Testis (tissue), 3 donors: Measurements from ENCODE around the gene CFAP58. TPM values are rescaled to one million over a fixed set of nuclear protein-coding genes. Genes with fewer than 3 reads are reported as not detected.
A peak's percentile ranks its signal among the peaks of the same experiment; 100 is the strongest.

Source experiments
- DNase-seq: peaks from one replicate; pipeline ENCODE4 v3.0.0-alpha.2; 2019
- H3K27ac ChIP-seq, 2 donors: fragments of 200-600 bp; sonication (generic); one replicate each; pipeline ENCODE4 v1.5.1; 2019
- H3K27me3 ChIP-seq: fragments of 200-600 bp; sonication (generic); one replicate; pipeline ENCODE4 v1.5.1; 2019
- H3K36me3 ChIP-seq: fragments of 200-600 bp; sonication (generic); one replicate; pipeline ENCODE4 v1.5.1; 2017; ENCODE audit warnings: low read depth; ENCODE audit errors: missing control alignments
- H3K4me1 ChIP-seq: fragments of 200-600 bp; sonication (generic); one replicate; pipeline ENCODE4 v1.5.1; 2019
- H3K4me3 ChIP-seq, 2 donors: fragments of 200-600 bp; sonication (generic); one replicate each; pipeline ENCODE4 v1.5.1; 2017 to 2019
- H3K9me3 ChIP-seq: fragments of 200-600 bp; sonication (generic); one replicate; pipeline ENCODE4 v1.5.1; 2017
- CTCF ChIP-seq, 3 experiments: fragments of 450-650 bp in 2 of 3; fragments of 200-600 bp in 1 of 3; sonication (generic) in 1 of 3; IDR thresholded peaks; one replicate each; pipeline ENCODE4 v1.5.1; 2016 to 2019; ENCODE audit warnings: antibody characterized with exemption in 3 of 3, mild to moderate bottlenecking in 2 of 3, moderate library complexity in 1 of 3
- POLR2A ChIP-seq: fragments of 450-650 bp; IDR thresholded peaks from one replicate; pipeline ENCODE4 v1.6.1; 2017; ENCODE audit warnings: antibody characterized with exemption, mild to moderate bottlenecking, moderate library complexity
- WGBS, 2 donors: methylation state at CpG; one replicate each; pipeline ENCODE4 v1.1.5; 2018; 5-methylcytosine and 5-hydroxymethylcytosine counted together
- intact Hi-C: fragments of 100-400 bp; cut with DNase I; formaldehyde crosslinking; loops from one replicate; pipeline ENCODE4 v1.15.1; 2023; ENCODE audit warnings: low total_unique reads
- polyA plus RNA-seq: library from polyadenylated mRNA; stranded (reverse); fragments of 350-450 nt; fragmentation: Illumina TruSeq; extraction: RNeasy Lipid Tissue Mini Kit (QIAGEN cat#74804); gene quantifications from one replicate; pipeline ENCODE4 v1.2.3, GENCODE V29; 2014; ENCODE audit warnings: low read depth, low replicate concordance; ENCODE audit not compliant: insufficient read depth
- total RNA-seq, 2 donors: library from RNA; depleted of rRNA; stranded (reverse); fragments of >200 nt; gene quantifications; one replicate each; pipeline ENCODE4 v1.2.3, GENCODE V29; 2016

Gene CFAP58
- total and polyA plus RNA-seq, 3 donors from 2014 or later = 10.1 to 16.3 (median 14.6) TPM

GRCh38 chr10:104334561-104334960 lies 19.1 kb upstream of the CFAP58 start:
- intact Hi-C loops = no loop called here
- WGBS, 2 donors = 88 to 89% methylated on average over 6 of the region's 6 CpGs

GRCh38 chr10:104334965-104335650 lies 18.5 kb upstream of the CFAP58 start:
- no peaks in the 10 kb centered on the region for H3K36me3 ChIP-seq
- H3K27ac ChIP-seq = no peak overlapping the region
- DNase-seq = peak; percentile 7
- 87 to 90% methylated on average over 13 of the region's 13 CpGs for WGBS, 2 donors
- H3K9me3 ChIP-seq = no peaks in the 10 kb centered on the region
- no peak for TF ChIP-seq CTCF (IDR thresholded peaks at IDR 0.05)
- TF ChIP-seq POLR2A = no peak
- no peaks in the 10 kb centered on the region for H3K27me3 ChIP-seq
- peaks cover 55% of the 10 kb centered on the region for H3K4me1 ChIP-seq
- no peak overlapping the region for H3K4me3 ChIP-seq
- intact Hi-C loops = no loop called here

More at GRCh38 chr10:104334561-104334960, 19.1 kb upstream of the CFAP58 start:
- Histone ChIP-seq H3K4me1 (peaks cover 56% of the 10 kb centered on the region), H3K27ac (no peak overlapping the region), H3K4me3 (no peak overlapping the region), H3K27me3 (no peaks in the 10 kb centered on the region), H3K9me3 (no peaks in the 10 kb centered on the region), H3K36me3 (no peaks in the 10 kb centered on the region)
- no peak for TF ChIP-seq POLR2A
- TF ChIP-seq CTCF (IDR thresholded peaks at IDR 0.05) = no peak
- DNase-seq = peak; percentile 6

DNA sequence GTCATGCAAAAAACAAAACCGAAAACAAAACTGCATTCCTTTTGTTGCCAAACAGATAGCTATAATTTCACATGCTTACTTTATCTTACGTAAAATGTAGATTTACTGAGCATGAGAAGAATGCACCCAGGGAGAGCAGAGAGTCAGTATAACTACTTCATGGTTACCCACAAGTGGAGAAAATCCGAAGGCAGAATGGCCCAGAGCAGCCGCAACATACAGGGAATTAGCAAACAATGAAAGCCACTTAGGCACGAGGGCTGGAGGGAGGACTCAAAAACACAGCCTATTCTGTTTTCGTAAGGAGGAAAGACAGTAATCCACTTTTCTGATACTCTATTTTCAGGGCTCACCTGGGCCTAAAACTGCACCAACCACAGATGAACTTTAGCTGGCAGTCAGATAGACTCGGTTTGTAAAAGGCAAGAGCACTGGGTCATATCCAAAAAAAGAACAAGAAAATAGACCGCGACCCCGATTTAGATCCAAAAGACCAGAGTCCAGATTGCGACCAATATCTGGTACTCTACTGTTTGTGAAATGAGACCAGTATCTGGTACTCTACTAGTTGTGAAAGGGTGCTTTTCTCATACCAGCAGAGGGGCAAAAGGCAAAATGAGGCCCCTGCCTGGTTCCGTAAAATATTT lies 16.7 kb upstream of the CFAP58 start:
- TF ChIP-seq CTCF (IDR thresholded peaks at IDR 0.05) = no peak
- peaks cover 43% of the 10 kb centered on the region for H3K4me1 ChIP-seq
- no peaks in the 10 kb centered on the region for H3K9me3 ChIP-seq
- intact Hi-C loops = no loop called here
- H3K27ac ChIP-seq = peak overlapping the region; percentile 92 to 97
- DNase-seq = no peak
- WGBS, 2 donors = 2 to 3% methylated on average over 12 of the region's 12 CpGs
- no peaks in the 10 kb centered on the region for H3K27me3 ChIP-seq
- peak overlapping the region; percentile 86 to 99 for H3K4me3 ChIP-seq
- H3K36me3 ChIP-seq = no peaks in the 10 kb centered on the region

- no peaks in the 10 kb centered on the region for H3K27me3 ChIP-seq
- peak overlapping the region; percentile 86 to 99 for H3K4me3 ChIP-seq
- 0 to 1% methylated on average over 19 to 22 of the region's 23 CpGs for WGBS, 2 donors
- DNase-seq = peak; percentile 59
- TF ChIP-seq POLR2A (no peak), CTCF (IDR thresholded peaks at IDR 0.05) (no peak)
- intact Hi-C loops = no loop called here
- peaks cover 37% of the 10 kb centered on the region for H3K4me1 ChIP-seq
- no peaks in the 10 kb centered on the region for H3K36me3 ChIP-seq
- no peaks in the 10 kb centered on the region for H3K9me3 ChIP-seq
- H3K27ac ChIP-seq = peak overlapping the region; percentile 92 to 97
These were observed 16.1 kb upstream of the CFAP58 start for GRCh38 chr10:104337521-104337984.
